ENCODE data around the gene VSNL1. TPM values are rescaled to one million over a fixed set of nuclear protein-coding genes. Genes with fewer than 3 reads are reported as not detected.

The VSNL1 gene
- total RNA-seq, 2 donors from 2014 or later = 25.2 to 26.6 TPM

- DNase-seq (no peak), ATAC-seq (no peak)
- intact Hi-C loops (cut with DNase I) = no loop called here
Measured at GRCh38 chr2:17658251-17658843, 117.9 kb downstream of the VSNL1 start.

DNA sequence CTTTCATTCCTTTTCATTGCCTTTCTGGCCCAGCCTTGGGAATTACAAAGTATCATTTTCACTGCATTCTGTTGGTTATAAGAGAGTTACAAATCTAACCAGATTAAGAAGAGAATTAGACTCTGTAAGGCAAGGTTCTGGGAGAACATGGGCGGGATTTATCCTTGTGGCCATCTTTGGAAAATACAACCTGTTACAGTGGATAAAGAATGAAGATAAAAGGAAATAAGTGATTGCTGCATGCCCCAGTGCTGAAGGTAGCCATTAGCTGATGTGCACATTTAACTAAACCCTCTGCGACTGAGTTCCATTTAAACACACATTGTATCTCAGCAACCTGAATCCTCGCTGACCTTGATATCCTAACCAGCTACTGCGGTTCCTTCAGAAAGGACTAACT lies 119.7 kb downstream of the VSNL1 start:
- DNase-seq = no peak
- ATAC-seq = no peak
- intact Hi-C loops (cut with DNase I) = loop anchor here in 1 of 2 donors (10.0 kb wide), 1 partner anchor 345 kb away; no protein-coding TSS in a partner anchor

GRCh38 chr2:17661460-17661859 lies 121.0 kb downstream of the VSNL1 start:
- DNase-seq = no peak
- ATAC-seq = no peak
- intact Hi-C loops (cut with DNase I) = loop anchor here in 1 of 2 donors (10.0 kb wide), 1 partner anchor 347 kb away; no protein-coding TSS in a partner anchor

GRCh38 chr2:17662723-17663122 lies 122.2 kb downstream of the VSNL1 start:
- no peak for DNase-seq
- ATAC-seq = no peak
- intact Hi-C loops (cut with DNase I) = loop anchor here in 1 of 2 donors (10.0 kb wide), 1 partner anchor 348 kb away; no protein-coding TSS in a partner anchor

- no peak for ATAC-seq
- DNase-seq = no peak
- intact Hi-C loops (cut with DNase I) = loop anchor here in 1 of 2 donors (10.0 kb wide), 1 partner anchor 350 kb away; no protein-coding TSS in a partner anchor
Measured at GRCh38 chr2:17664534-17664933, 124.0 kb downstream of the VSNL1 start.

GRCh38 chr2:17667898-17668297 lies 127.4 kb downstream of the VSNL1 start:
- intact Hi-C loops (cut with DNase I) = loop anchor here in 1 of 2 donors (10.0 kb wide), 1 partner anchor 353 kb away; no protein-coding TSS in a partner anchor
- no peak for ATAC-seq

DNA sequence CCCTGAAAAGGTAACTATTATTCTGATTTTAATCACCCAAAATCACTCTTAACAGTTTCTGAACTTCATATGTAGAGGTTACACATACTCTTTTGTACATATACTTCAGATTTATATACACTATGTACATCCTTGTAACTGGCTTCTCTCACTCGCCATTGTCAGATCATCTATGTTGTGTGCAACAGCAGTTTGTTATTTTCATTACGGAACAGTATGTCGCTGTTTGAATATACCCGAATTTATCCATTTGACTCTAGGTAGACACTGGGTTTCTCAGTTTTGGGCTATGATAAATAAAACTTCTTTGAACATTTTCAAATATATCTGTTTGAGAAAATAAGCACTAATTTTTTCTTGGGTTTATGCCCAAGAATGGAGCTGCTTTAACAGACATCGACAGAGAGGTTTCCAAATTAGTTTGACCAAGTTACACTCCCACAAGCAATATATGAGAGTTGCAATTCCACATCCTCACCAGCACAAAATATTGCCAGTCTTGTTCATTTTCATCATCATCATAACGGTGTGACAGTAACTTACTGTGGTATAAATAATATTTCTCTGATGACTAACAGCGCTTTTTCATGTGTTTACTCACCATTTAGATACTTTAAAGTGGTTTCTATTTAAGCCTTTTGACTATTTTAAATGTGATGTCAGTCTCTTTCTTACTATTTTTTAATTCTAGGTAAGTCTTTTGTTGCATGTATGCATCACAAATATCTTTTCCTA lies 132.3 kb downstream of the VSNL1 start:
- ATAC-seq (no peak), DNase-seq (no peak)
- intact Hi-C loops (cut with DNase I) = loop anchor here in 1 of 2 donors (10.0 kb wide), 1 partner anchor 898 kb away; no protein-coding TSS in a partner anchor

More at GRCh38 chr2:17667898-17668297, 127.4 kb downstream of the VSNL1 start:
- DNase-seq = no peak

DNA sequence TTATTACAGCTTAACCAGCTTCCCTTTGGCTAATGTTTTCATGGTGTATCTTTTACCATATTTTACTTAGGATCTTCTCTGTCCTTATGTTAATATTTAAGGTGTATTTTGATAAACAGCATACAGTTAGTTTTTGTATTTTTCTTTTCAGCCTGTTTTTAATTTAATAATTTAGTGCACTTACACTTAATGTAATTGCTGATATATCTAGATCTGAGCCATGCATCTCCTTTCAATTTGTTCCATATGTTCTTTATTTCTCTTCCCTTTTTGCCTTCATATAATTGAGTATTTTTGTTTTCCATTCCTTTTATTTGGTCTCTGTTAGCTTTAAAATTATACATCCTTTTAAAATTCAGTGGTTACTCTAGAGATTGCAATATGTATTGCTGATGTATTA lies 134.3 kb downstream of the VSNL1 start:
- intact Hi-C loops (cut with DNase I) = loop anchor here in 1 of 2 donors (10.0 kb wide), 1 partner anchor 900 kb away; no protein-coding TSS in a partner anchor
- DNase-seq = no peak
- ATAC-seq = no peak

GRCh38 chr2:17680119-17680518 lies 139.6 kb downstream of the VSNL1 start:
- intact Hi-C loops (cut with DNase I) = no loop called here
- DNase-seq (no peak), ATAC-seq (no peak)

- intact Hi-C loops (cut with DNase I) = no loop called here
- ATAC-seq (peak; percentile 26 to 70), DNase-seq (no peak)
Measured at GRCh38 chr2:17682098-17682857, 141.8 kb downstream of the VSNL1 start.

DNA sequence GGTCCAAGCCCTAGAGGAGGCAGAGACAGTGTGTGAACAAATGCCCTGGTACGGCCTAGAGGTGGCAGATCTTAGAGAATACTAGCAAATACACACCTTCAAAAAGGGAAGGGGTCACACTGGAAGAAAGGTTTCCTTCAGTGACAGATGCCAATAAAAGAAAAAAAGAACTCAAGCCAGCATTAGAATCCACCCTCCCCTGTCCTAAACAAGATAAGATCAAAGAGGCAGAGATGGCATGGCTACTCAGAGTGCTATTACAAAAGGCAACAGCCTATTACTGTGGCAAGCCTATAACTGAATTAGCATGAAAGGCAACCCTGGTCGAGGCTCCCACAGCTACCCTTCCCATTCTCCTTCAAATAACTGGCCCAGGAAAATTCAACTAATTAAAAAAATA lies 143.5 kb downstream of the VSNL1 start:
- DNase-seq (no peak), ATAC-seq (no peak)
- intact Hi-C loops (cut with DNase I) = no loop called here

GRCh38 chr2:17688600-17688999 lies 148.1 kb downstream of the VSNL1 start:
- DNase-seq = no peak
- ATAC-seq = no peak
- intact Hi-C loops (cut with DNase I) = no loop called here

- intact Hi-C loops (cut with DNase I) = no loop called here
- ATAC-seq = no peak
Measured at GRCh38 chr2:17689010-17689409, 148.5 kb downstream of the VSNL1 start.

GRCh38 chr2:17690776-17691175 lies 150.3 kb downstream of the VSNL1 start:
- intact Hi-C loops (cut with DNase I) = no loop called here
- ATAC-seq = no peak
- no peak for DNase-seq

More at GRCh38 chr2:17689010-17689409, 148.5 kb downstream of the VSNL1 start:
- no peak for DNase-seq

Other genes with a start within 250 kb of the VSNL1 start
- under 1 TPM; 0.16 to 0.18 TPM for gene RAD51AP2, start 22.3 kb upstream of the VSNL1 start, total RNA-seq
- 10 to 100 TPM; 12.4 to 12.8 TPM for gene SMC6, start 213.1 kb downstream of the VSNL1 start, total RNA-seq
- 1 to 10 TPM; 3.0 TPM for gene GEN1, start 213.4 kb downstream of the VSNL1 start, total RNA-seq